ENCODE results near the gene AKT2.

AKT2 gene

DNA sequence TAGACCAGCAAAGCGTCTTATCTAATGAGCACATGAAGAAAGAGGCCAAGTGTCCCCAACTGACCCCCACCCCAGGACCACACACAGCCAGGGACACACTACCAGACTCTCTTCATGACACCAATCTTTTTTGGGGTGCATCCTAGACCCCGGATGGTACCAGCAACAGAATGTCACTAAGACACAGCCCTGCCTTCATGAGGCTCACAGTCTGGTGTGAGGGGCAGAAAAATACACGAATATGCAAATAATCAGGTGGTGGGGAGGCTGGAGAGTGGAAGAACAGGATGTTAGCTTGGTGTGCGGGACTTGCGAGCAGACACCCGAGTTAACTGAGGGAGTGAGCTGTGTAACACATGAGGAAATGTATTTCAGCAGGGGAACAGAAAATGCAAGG is 17.5 kb downstream of the AKT2 start:
- TF ChIP-seq, protein P1, sequence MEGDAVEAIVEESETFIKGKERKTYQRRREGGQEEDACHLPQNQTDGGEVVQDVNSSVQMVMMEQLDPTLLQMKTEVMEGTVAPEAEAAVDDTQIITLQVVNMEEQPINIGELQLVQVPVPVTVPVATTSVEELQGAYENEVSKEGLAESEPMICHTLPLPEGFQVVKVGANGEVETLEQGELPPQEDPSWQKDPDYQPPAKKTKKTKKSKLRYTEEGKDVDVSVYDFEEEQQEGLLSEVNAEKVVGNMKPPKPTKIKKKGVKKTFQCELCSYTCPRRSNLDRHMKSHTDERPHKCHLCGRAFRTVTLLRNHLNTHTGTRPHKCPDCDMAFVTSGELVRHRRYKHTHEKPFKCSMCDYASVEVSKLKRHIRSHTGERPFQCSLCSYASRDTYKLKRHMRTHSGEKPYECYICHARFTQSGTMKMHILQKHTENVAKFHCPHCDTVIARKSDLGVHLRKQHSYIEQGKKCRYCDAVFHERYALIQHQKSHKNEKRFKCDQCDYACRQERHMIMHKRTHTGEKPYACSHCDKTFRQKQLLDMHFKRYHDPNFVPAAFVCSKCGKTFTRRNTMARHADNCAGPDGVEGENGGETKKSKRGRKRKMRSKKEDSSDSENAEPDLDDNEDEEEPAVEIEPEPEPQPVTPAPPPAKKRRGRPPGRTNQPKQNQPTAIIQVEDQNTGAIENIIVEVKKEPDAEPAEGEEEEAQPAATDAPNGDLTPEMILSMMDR (IDR thresholded peaks at IDR 0.05; ENCODE audit: low read depth, low read length): no peak
- no peak overlapping the region for H3K4me3 ChIP-seq (replicated peaks in 1 of 2; ENCODE audit: low read depth in 2 of 2, low read length in 2 of 2)
- no peak for DNase-seq (ENCODE audit: low read depth in 2 of 2)

DNA sequence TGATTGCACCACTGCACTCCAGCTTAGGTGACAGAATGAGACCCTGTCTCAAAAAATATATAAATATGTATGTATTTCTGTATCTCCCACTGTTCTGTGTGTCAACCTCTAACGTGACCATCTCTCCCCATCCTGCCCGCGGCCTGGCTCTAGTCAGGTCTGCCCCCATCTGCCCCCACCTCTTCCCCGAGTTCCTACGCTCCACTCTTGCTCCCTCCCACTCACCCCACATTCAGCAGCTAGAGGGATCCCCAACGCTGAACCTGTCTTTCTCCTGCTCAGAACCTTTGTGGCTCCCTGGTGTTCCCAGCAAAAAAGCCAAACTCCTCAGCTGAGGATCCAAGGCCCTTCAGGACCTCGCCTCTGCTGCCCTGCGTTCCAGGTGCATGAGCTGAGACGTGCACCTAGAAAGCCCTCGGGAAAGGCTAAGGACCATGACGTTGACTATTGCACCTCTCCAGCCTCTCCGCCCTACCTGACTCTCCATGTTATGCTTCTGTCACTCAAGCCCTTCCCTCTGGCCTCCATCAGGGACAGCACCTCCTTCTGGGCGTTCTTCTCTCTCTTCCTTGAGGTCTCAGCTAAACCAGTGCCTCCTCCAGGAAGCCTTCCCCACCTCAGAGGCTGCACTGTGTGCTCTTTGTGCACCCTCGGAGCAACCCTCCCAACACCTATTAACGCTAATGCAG is 18.1 kb downstream of the AKT2 start:
- TF ChIP-seq, protein P1 (IDR thresholded peaks at IDR 0.05; ENCODE audit: low read depth, low read length): no peak
- H3K4me3 ChIP-seq (replicated peaks in 1 of 2; ENCODE audit: low read depth in 2 of 2, low read length in 2 of 2): no peak overlapping the region
- DNase-seq (ENCODE audit: low read depth in 2 of 2): no peak

DNA sequence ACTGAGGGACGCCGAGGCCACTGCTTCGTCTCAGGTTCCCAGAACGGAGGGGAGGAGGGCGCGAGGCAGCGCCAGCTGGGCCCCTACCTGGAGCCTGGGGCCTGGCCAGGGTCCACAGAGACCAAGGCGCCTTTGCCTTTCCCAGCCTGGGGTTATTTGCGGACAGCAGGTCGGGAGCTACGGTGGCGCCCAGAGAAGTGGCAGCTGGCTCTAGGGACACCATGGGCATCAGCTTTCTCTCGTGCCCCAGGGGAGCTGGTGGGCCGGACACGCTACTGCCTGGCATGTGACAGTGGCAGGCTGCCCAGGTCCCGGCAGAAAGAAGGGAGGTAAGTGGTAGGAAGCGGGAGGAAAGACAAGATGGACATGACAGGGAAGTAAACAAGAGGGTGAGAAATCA is 19.0 kb downstream of the AKT2 start:
- TF ChIP-seq, protein P1 (IDR thresholded peaks at IDR 0.05; ENCODE audit: low read depth, low read length): no peak
- no peak for DNase-seq (ENCODE audit: low read depth in 2 of 2)
- H3K4me3 ChIP-seq (replicated peaks in 1 of 2; ENCODE audit: low read depth in 2 of 2, low read length in 2 of 2): no peak overlapping the region

DNA sequence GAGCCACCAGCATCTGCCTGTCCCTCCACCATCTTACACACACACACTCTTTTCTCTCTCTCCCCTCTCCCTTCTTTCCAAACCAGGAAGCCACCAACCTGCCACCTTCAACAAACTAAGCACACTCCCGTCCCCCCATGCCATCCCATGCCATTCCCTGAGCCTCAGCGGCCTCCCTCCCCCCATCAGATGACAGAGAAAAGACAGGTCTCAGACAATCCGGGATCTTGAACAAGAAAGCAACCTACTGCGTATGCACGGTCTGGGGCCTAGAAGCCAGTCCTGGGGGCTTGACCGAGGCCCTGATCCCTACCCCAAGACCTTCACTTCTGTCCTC is 19.4 kb downstream of the AKT2 start:
- DNase-seq (ENCODE audit: low read depth in 2 of 2): no peak
- no peak overlapping the region for H3K4me3 ChIP-seq (replicated peaks in 1 of 2; ENCODE audit: low read depth in 2 of 2, low read length in 2 of 2)
- TF ChIP-seq, protein P1 (IDR thresholded peaks at IDR 0.05; ENCODE audit: low read depth, low read length): no peak

DNA sequence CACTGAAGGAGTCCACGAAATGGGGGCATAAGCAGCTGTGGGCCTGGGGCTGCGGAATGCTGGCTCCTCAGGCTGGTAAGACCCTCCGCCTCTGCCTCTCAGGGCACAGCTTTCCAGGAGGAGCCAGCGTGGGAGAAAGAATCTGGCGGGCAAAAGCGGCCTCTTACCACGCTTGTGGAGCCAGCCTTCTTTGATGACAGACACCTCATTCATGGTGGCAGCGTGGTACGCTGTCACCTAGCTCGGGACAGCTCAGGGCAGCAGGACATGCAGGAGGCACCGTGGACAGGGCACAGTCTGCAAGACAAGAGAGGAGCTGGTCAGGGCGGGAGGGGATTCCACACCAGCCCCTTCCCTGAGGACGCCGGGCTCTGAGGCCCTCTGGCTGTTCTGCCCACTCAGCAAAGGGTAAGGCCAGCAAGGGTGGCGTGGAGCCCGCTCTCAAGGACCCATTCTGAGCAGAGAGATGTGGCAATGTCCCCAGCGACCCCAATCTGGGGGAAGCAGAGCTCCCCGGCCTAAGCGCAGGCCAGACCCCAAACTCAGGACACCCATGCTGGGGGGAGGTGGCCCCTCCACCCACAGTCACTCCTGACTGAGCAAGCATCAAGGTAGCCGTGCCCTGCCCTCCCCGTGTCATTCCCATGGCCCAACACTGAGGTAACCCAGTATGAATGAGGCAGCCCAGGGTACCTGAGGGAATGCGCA is 19.9 kb downstream of the AKT2 start:
- TF ChIP-seq, protein P1 (IDR thresholded peaks at IDR 0.05; ENCODE audit: low read depth, low read length): no peak
- no peak overlapping the region for H3K4me3 ChIP-seq (replicated peaks in 1 of 2; ENCODE audit: low read depth in 2 of 2, low read length in 2 of 2)
- no peak for DNase-seq (ENCODE audit: low read depth in 2 of 2)

DNA sequence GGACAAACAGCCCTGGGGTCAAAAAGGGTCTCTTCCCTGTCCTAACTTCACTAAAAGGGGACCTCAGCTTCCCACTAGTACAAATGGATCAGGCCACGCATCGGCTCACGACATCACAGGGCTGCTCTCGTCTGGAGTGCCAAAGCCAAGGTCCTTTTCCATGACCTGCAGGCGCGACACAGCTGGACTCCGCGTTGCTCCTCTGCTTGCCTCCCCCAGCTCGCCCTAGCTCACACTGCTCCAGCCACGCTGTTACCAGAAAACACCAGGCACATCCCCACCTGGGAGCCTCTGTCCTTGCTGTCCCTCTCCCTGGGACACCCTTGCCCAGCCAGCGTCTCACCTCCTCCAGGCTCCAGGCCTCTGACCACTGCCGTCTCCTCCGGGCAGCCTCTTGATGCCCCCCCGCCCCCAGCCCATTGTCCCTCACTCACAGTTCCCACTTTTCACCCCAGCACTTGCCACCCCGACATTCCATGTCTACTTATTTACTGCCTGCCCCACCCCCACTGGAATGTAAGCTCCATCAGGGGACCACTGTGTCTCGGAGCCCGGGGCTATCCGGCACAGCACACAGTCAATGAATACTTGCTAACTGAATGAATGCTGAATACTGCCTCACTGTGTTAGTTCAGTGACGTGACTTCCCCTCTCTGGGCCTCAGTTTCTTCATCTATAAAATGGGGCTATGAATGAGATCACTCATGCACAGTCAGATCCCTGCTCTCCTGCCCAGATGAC is 20.7 kb downstream of the AKT2 start:
- TF ChIP-seq, protein P1 (IDR thresholded peaks at IDR 0.05; ENCODE audit: low read depth, low read length): no peak
- no peak overlapping the region for H3K4me3 ChIP-seq (replicated peaks in 1 of 2; ENCODE audit: low read depth in 2 of 2, low read length in 2 of 2)
- no peak for DNase-seq (ENCODE audit: low read depth in 2 of 2)
